DMS114 treated with DMSO at 0.1 percent for 48 hours (cell line): ENCODE data around the gene PDE4B.
"Not testable (repeated sequence)": the region's sequence is repeated elsewhere in the genome, so short reads cannot be mapped to it uniquely, and the experiment has no call there.

Experiments
- DNase-seq: peaks from one replicate; lab custom pipeline; 2025; ENCODE audit not compliant: unreplicated experiment; lab: John Stamatoyannopoulos, UW

PDE4B gene

GRCh38 chr1:66044912-66045311 lies 252.2 kb downstream of the PDE4B start:
- no peak for DNase-seq

GRCh38 chr1:66046415-66046814 lies 253.7 kb downstream of the PDE4B start:
- DNase-seq = no peak

- DNase-seq = no peak
These were observed 255.3 kb downstream of the PDE4B start for GRCh38 chr1:66048011-66048410.

GRCh38 chr1:66050123-66050522 lies 257.4 kb downstream of the PDE4B start:
- DNase-seq = no peak

GRCh38 chr1:66050633-66051032 lies 257.9 kb downstream of the PDE4B start:
- no peak for DNase-seq

- DNase-seq = no peak
These were observed 262.4 kb downstream of the PDE4B start for GRCh38 chr1:66055092-66055491.

- DNase-seq = not testable (repeated sequence)
These were observed 264.8 kb downstream of the PDE4B start for GRCh38 chr1:66057448-66057847.

- DNase-seq = no peak
These were observed 265.9 kb downstream of the PDE4B start for GRCh38 chr1:66058558-66058957.

- DNase-seq = not testable (repeated sequence)
These were observed 274.5 kb downstream of the PDE4B start for GRCh38 chr1:66067219-66067618.

GRCh38 chr1:66069976-66070876 lies 277.5 kb downstream of the PDE4B start:
- no peak for DNase-seq

- DNase-seq = no peak
These were observed 280.7 kb downstream of the PDE4B start for GRCh38 chr1:66073388-66073787.

GRCh38 chr1:66074147-66074546 lies 281.5 kb downstream of the PDE4B start:
- DNase-seq = no peak

- DNase-seq = no peak
These were observed 285.7 kb downstream of the PDE4B start for GRCh38 chr1:66078412-66078811.

GRCh38 chr1:66083003-66083402 lies 290.3 kb downstream of the PDE4B start:
- no peak for DNase-seq

- DNase-seq = no peak
These were observed 291.7 kb downstream of the PDE4B start for GRCh38 chr1:66084442-66084841.

- DNase-seq = no peak
These were observed 292.9 kb downstream of the PDE4B start for GRCh38 chr1:66085600-66085999.

GRCh38 chr1:66088787-66089186 lies 296.1 kb downstream of the PDE4B start:
- no peak for DNase-seq

GRCh38 chr1:66090859-66091457 lies 298.3 kb downstream of the PDE4B start:
- no peak for DNase-seq

- no peak for DNase-seq
These were observed 302.5 kb downstream of the PDE4B start for GRCh38 chr1:66095190-66095589.

- DNase-seq = not testable (repeated sequence)
These were observed 308.3 kb downstream of the PDE4B start for GRCh38 chr1:66100959-66101358.

GRCh38 chr1:66104076-66104475 lies 311.4 kb downstream of the PDE4B start:
- not testable (repeated sequence) for DNase-seq

GRCh38 chr1:66108624-66109023 lies 315.9 kb downstream of the PDE4B start:
- DNase-seq = no peak
